ENCODE data around the gene LAS1L. TPM values are rescaled to one million over a fixed set of nuclear protein-coding genes. Genes with fewer than 3 reads are reported as not detected.

The LAS1L gene
- total and polyA plus RNA-seq, 2 experiments from 2014 or later = 14.1 to 26.0 TPM

- TF ChIP-seq EZH2phosphoT487 (IDR thresholded peaks at IDR 0.05; ENCODE audit: low read depth, severe bottlenecking, unreplicated experiment) (no peak), CTCF (IDR thresholded peaks at IDR 0.05; ENCODE audit: poor library complexity) (no peak), EZH2 (IDR thresholded peaks at IDR 0.05; ENCODE audit: borderline replicate concordance) (no peak)
- no peaks in the 10 kb centered on the region for H3K79me2 ChIP-seq
- no peaks in the 10 kb centered on the region for H4K20me1 ChIP-seq (ENCODE audit: insufficient read depth, poor library complexity, severe bottlenecking)
- no peaks in the 10 kb centered on the region for H3K36me3 ChIP-seq (replicated peaks; ENCODE audit: insufficient read depth, low read depth)
- H3K4me3 ChIP-seq = no peak overlapping the region
- H3K27ac ChIP-seq = no peak overlapping the region
- no peaks in the 10 kb centered on the region for H3K9me3 ChIP-seq (ENCODE audit: low read depth)
- H3K4me1 ChIP-seq (ENCODE audit: insufficient read depth) = no peaks in the 10 kb centered on the region
- H2AFZ ChIP-seq = no peak overlapping the region
- WGBS (ENCODE audit: low lambda C conversion rate, missing lambda C conversion rate) = 100% methylated on average over 1 of the region's 1 CpG
- H3K4me2 ChIP-seq = no peak overlapping the region
- H3K27me3 ChIP-seq = no peaks in the 10 kb centered on the region
- no peak for DNase-seq (ENCODE audit: low spot score)
- no peaks in the 10 kb centered on the region for H3K9me2 ChIP-seq (replicated peaks; ENCODE audit: insufficient read depth)
Measured at GRCh38 chrX:65545456-65545855, 10.9 kb upstream of the LAS1L start.

GRCh38 chrX:65537229-65537628 is 2.6 kb upstream of the LAS1L start:
- DNase-seq (ENCODE audit: low spot score) = no peak
- H3K79me2 ChIP-seq = peaks cover 15% of the 10 kb centered on the region
- TF ChIP-seq EZH2phosphoT487 (IDR thresholded peaks at IDR 0.05; ENCODE audit: low read depth, severe bottlenecking, unreplicated experiment) = no peak
- no peak for TF ChIP-seq EZH2 (IDR thresholded peaks at IDR 0.05; ENCODE audit: borderline replicate concordance)
- no peak for TF ChIP-seq CTCF (IDR thresholded peaks at IDR 0.05; ENCODE audit: poor library complexity)
- H3K36me3 ChIP-seq (replicated peaks; ENCODE audit: insufficient read depth, low read depth) = no peaks in the 10 kb centered on the region
- no peaks in the 10 kb centered on the region for H3K27me3 ChIP-seq
- H4K20me1 ChIP-seq (ENCODE audit: insufficient read depth, poor library complexity, severe bottlenecking) = no peaks in the 10 kb centered on the region
- H3K27ac ChIP-seq = no peak overlapping the region
- H3K4me2 ChIP-seq = no peak overlapping the region
- H3K4me3 ChIP-seq = no peak overlapping the region
- H3K9me3 ChIP-seq (ENCODE audit: low read depth) = no peaks in the 10 kb centered on the region
- no peaks in the 10 kb centered on the region for H3K9me2 ChIP-seq (replicated peaks; ENCODE audit: insufficient read depth)
- no peaks in the 10 kb centered on the region for H3K4me1 ChIP-seq (ENCODE audit: insufficient read depth)
- 48% methylated on average over 3 of the region's 3 CpGs for WGBS (ENCODE audit: low lambda C conversion rate, missing lambda C conversion rate)
- no peak overlapping the region for H2AFZ ChIP-seq

- no peak overlapping the region for H3K27ac ChIP-seq
- H3K9me2 ChIP-seq (replicated peaks; ENCODE audit: insufficient read depth) = no peaks in the 10 kb centered on the region
- H3K4me3 ChIP-seq = no peak overlapping the region
- H3K4me2 ChIP-seq = no peak overlapping the region
- no peaks in the 10 kb centered on the region for H3K27me3 ChIP-seq
- H3K79me2 ChIP-seq = peaks cover 15% of the 10 kb centered on the region
- no peaks in the 10 kb centered on the region for H4K20me1 ChIP-seq (ENCODE audit: insufficient read depth, poor library complexity, severe bottlenecking)
- TF ChIP-seq EZH2 (IDR thresholded peaks at IDR 0.05; ENCODE audit: borderline replicate concordance) (no peak), CTCF (IDR thresholded peaks at IDR 0.05; ENCODE audit: poor library complexity) (no peak), EZH2phosphoT487 (IDR thresholded peaks at IDR 0.05; ENCODE audit: low read depth, severe bottlenecking, unreplicated experiment) (no peak)
- no peaks in the 10 kb centered on the region for H3K4me1 ChIP-seq (ENCODE audit: insufficient read depth)
- WGBS (ENCODE audit: low lambda C conversion rate, missing lambda C conversion rate) = 95% methylated on average over 3 of the region's 3 CpGs
- H2AFZ ChIP-seq = no peak overlapping the region
- H3K36me3 ChIP-seq (replicated peaks; ENCODE audit: insufficient read depth, low read depth) = no peaks in the 10 kb centered on the region
- DNase-seq (ENCODE audit: low spot score) = no peak
- no peaks in the 10 kb centered on the region for H3K9me3 ChIP-seq (ENCODE audit: low read depth)
Measured at GRCh38 chrX:65536291-65536690, 1.7 kb upstream of the LAS1L start.

GRCh38 chrX:65532016-65532415 is 2.6 kb downstream of the LAS1L start:
- DNase-seq (ENCODE audit: low spot score) = no peak
- no peaks in the 10 kb centered on the region for H3K4me1 ChIP-seq (ENCODE audit: insufficient read depth)
- no peaks in the 10 kb centered on the region for H4K20me1 ChIP-seq (ENCODE audit: insufficient read depth, poor library complexity, severe bottlenecking)
- no peak overlapping the region for H2AFZ ChIP-seq
- no peak overlapping the region for H3K4me3 ChIP-seq
- no peaks in the 10 kb centered on the region for H3K27me3 ChIP-seq
- 79% methylated on average over 3 of the region's 3 CpGs for whole genome bisulfite sequencing (ENCODE audit: low lambda C conversion rate, missing lambda C conversion rate)
- TF ChIP-seq CTCF (IDR thresholded peaks at IDR 0.05; ENCODE audit: poor library complexity) (no peak), EZH2phosphoT487 (IDR thresholded peaks at IDR 0.05; ENCODE audit: low read depth, severe bottlenecking, unreplicated experiment) (no peak), EZH2 (IDR thresholded peaks at IDR 0.05; ENCODE audit: borderline replicate concordance) (no peak)
- no peak overlapping the region for H3K27ac ChIP-seq
- H3K4me2 ChIP-seq = no peak overlapping the region
- peaks cover 15% of the 10 kb centered on the region for H3K79me2 ChIP-seq
- H3K9me2 ChIP-seq (replicated peaks; ENCODE audit: insufficient read depth) = no peaks in the 10 kb centered on the region
- no peaks in the 10 kb centered on the region for H3K36me3 ChIP-seq (replicated peaks; ENCODE audit: insufficient read depth, low read depth)
- H3K9me3 ChIP-seq (ENCODE audit: low read depth) = no peaks in the 10 kb centered on the region
